Type B pancreatic cell (in vitro differentiated cells): ENCODE data around the gene MSL3. TPM values are rescaled to one million over a fixed set of nuclear protein-coding genes. Genes with fewer than 3 reads are reported as not detected.
A peak's percentile ranks its signal among the peaks of the same experiment; 100 is the strongest.

ENCODE experiments used
- DNase-seq: peaks from one replicate; pipeline ENCODE4 v3.0.0; 2021; ENCODE audit warnings: mixed read lengths; ENCODE audit not compliant: unreplicated experiment; ENCODE audit errors: extremely low spot score
- H3K27ac Mint-ChIP-seq: 2 replicates; pipeline ENCODE4 v1.8.0; 2021; ENCODE audit warnings: mild to moderate bottlenecking, mixed read lengths
- H3K27me3 Mint-ChIP-seq: 2 replicates; pipeline ENCODE4 v1.8.0; 2021; ENCODE audit warnings: mixed read lengths
- H3K36me3 Mint-ChIP-seq: 2 replicates; pipeline ENCODE4 v1.8.0; 2021; ENCODE audit warnings: mixed read lengths
- H3K4me1 Mint-ChIP-seq: one replicate; pipeline ENCODE4 v1.8.0; 2021; ENCODE audit warnings: mixed read lengths; ENCODE audit not compliant: unreplicated experiment
- H3K4me3 Mint-ChIP-seq: 2 replicates; pipeline ENCODE4 v1.8.0; 2021; ENCODE audit warnings: mild to moderate bottlenecking, mixed read lengths
- H3K9me3 Mint-ChIP-seq: 2 replicates; pipeline ENCODE4 v1.8.0; 2021; ENCODE audit warnings: mixed read lengths
- CTCF ChIP-seq: fragments of 200-600 bp; sonication (generic); conservative IDR thresholded peaks from 2 replicates; pipeline ENCODE4 v1.5.0; 2021; ENCODE audit warnings: antibody characterized with exemption, mild to moderate bottlenecking
- total RNA-seq: library from RNA; stranded (reverse); gene quantifications from 2 replicates; pipeline ENCODE4 v1.2.1, GENCODE V29; 2021; ENCODE audit warnings: low replicate concordance

MSL3 gene
- total RNA-seq, 1 donor from 2014 or later = 24.5 TPM

GRCh38 chrX:11759461-11760311, 1.6 kb downstream of the MSL3 start:
- no peaks in the 10 kb centered on the region for H3K9me3 Mint-ChIP-seq
- no peaks in the 10 kb centered on the region for H3K36me3 Mint-ChIP-seq
- peak; percentile 72 for DNase-seq
- H3K27me3 Mint-ChIP-seq = no peaks in the 10 kb centered on the region
- H3K4me1 Mint-ChIP-seq = peaks cover 5% of the 10 kb centered on the region
- H3K27ac Mint-ChIP-seq = peak overlapping the region; percentile 99
- TF ChIP-seq CTCF = no peak
- H3K4me3 Mint-ChIP-seq = peak overlapping the region; percentile 99

GRCh38 chrX:11760958-11761357, 2.9 kb downstream of the MSL3 start:
- H3K9me3 Mint-ChIP-seq = no peaks in the 10 kb centered on the region
- H3K4me3 Mint-ChIP-seq = peak overlapping the region; percentile 24
- no peak for DNase-seq
- H3K36me3 Mint-ChIP-seq = no peaks in the 10 kb centered on the region
- no peak for TF ChIP-seq CTCF
- H3K27ac Mint-ChIP-seq = no peak overlapping the region
- H3K27me3 Mint-ChIP-seq = no peaks in the 10 kb centered on the region
- H3K4me1 Mint-ChIP-seq = peaks cover 5% of the 10 kb centered on the region

- H3K27me3 Mint-ChIP-seq = no peaks in the 10 kb centered on the region
- H3K36me3 Mint-ChIP-seq = peaks cover 3% of the 10 kb centered on the region
- no peaks in the 10 kb centered on the region for H3K9me3 Mint-ChIP-seq
- DNase-seq = no peak
- no peak overlapping the region for H3K27ac Mint-ChIP-seq
- H3K4me3 Mint-ChIP-seq = no peak overlapping the region
- H3K4me1 Mint-ChIP-seq = no peaks in the 10 kb centered on the region
- TF ChIP-seq CTCF = no peak
Observed at GRCh38 chrX:11764602-11765067, 6.6 kb downstream of the MSL3 start.

- Mint-ChIP-seq H3K9me3 (no peaks in the 10 kb centered on the region), H3K27me3 (no peaks in the 10 kb centered on the region), H3K4me3 (no peak overlapping the region), H3K27ac (no peak overlapping the region), H3K4me1 (no peaks in the 10 kb centered on the region), H3K36me3 (peaks cover 3% of the 10 kb centered on the region)
- DNase-seq = no peak
- TF ChIP-seq CTCF = no peak
Observed at GRCh38 chrX:11765449-11765848, 7.4 kb downstream of the MSL3 start.

GRCh38 chrX:11766487-11766886, 8.4 kb downstream of the MSL3 start:
- peaks cover 3% of the 10 kb centered on the region for H3K36me3 Mint-ChIP-seq
- no peak overlapping the region for H3K27ac Mint-ChIP-seq
- no peak overlapping the region for H3K4me3 Mint-ChIP-seq
- no peak for DNase-seq
- no peaks in the 10 kb centered on the region for H3K9me3 Mint-ChIP-seq
- no peaks in the 10 kb centered on the region for H3K27me3 Mint-ChIP-seq
- no peak for TF ChIP-seq CTCF
- H3K4me1 Mint-ChIP-seq = no peaks in the 10 kb centered on the region
